ENCODE measurements around the gene C4B. TPM values are rescaled to one million over a fixed set of nuclear protein-coding genes. Genes with fewer than 3 reads are reported as not detected.

The C4B gene
- polyA plus RNA-seq, 1 donor: 67.2 TPM

DNA sequence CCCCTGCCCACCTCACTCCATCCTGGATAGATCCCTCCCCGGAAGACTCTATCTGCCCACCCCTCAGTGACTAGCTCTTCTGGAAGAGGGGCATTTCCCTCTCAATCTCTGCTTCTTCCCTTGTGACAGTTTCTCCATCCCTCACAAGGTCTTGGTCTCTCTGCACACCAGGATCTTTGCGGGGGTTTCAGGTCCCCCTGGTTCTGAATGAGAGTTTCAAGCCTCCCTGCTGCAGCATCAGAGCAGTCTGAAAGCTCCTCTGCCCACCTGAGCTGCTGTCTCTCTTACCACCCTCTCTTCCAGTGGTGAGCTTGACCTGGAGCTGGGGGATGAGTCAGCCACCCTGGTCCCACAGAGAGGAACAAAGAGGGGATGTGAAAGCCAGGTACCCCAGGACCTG lies 70.2 kb downstream of the C4B start:
- no peak for DNase-seq

Other genes starting within 250 kb of the C4B start
- gene VWA7, start 237.5 kb upstream of the C4B start, polyA plus RNA-seq (ENCODE audit: insufficient read length): 2.5 TPM
- gene VARS1, start 219.0 kb upstream of the C4B start, polyA plus RNA-seq (ENCODE audit: insufficient read length): 48.6 TPM
- 51.7 TPM for gene LSM2, start 207.8 kb upstream of the C4B start, polyA plus RNA-seq (ENCODE audit: insufficient read length)
- 3.7 TPM for gene HSPA1L, start 199.5 kb upstream of the C4B start, polyA plus RNA-seq (ENCODE audit: insufficient read length)
- 84.3 TPM for gene HSPA1A, start 199.3 kb upstream of the C4B start, polyA plus RNA-seq (ENCODE audit: insufficient read length)
- gene HSPA1B, start 187.1 kb upstream of the C4B start, polyA plus RNA-seq (ENCODE audit: insufficient read length): 61.2 TPM
- gene NEU1, start 152.0 kb upstream of the C4B start, polyA plus RNA-seq (ENCODE audit: insufficient read length): 17.7 TPM
- 0.23 TPM for gene SLC44A4, start 135.8 kb upstream of the C4B start, polyA plus RNA-seq (ENCODE audit: insufficient read length)
- gene EHMT2, start 117.1 kb upstream of the C4B start, polyA plus RNA-seq (ENCODE audit: insufficient read length): 33.6 TPM
- gene ZBTB12, start 112.7 kb upstream of the C4B start, polyA plus RNA-seq (ENCODE audit: insufficient read length): 10.9 TPM
- gene C2, start 87.1 kb upstream of the C4B start, polyA plus RNA-seq (ENCODE audit: insufficient read length): 11.1 TPM
- gene CFB, start 68.7 kb upstream of the C4B start, polyA plus RNA-seq (ENCODE audit: insufficient read length): 1.7 TPM
- 69.7 TPM for gene NELFE, start 55.8 kb upstream of the C4B start, polyA plus RNA-seq (ENCODE audit: insufficient read length)
- 28.5 TPM for gene SKIC2, start 55.6 kb upstream of the C4B start, polyA plus RNA-seq (ENCODE audit: insufficient read length)
- gene DXO, start 42.7 kb upstream of the C4B start, polyA plus RNA-seq (ENCODE audit: insufficient read length): 16.8 TPM
- gene C4A, start 32.7 kb upstream of the C4B start, polyA plus RNA-seq (ENCODE audit: insufficient read length): 55.9 TPM
- gene CYP21A2, start 23.6 kb downstream of the C4B start, polyA plus RNA-seq (ENCODE audit: insufficient read length): 1.8 TPM
- 125 TPM for gene TNXB, start 94.5 kb downstream of the C4B start, polyA plus RNA-seq (ENCODE audit: insufficient read length)
- 49.0 TPM for gene ATF6B, start 113.5 kb downstream of the C4B start, polyA plus RNA-seq (ENCODE audit: insufficient read length)
- gene FKBPL, start 115.5 kb downstream of the C4B start, polyA plus RNA-seq (ENCODE audit: insufficient read length): 3.6 TPM
- gene PRRT1, start 137.1 kb downstream of the C4B start, polyA plus RNA-seq (ENCODE audit: insufficient read length): 1.6 TPM
- 42.8 TPM for gene PPT2, start 139.3 kb downstream of the C4B start, polyA plus RNA-seq (ENCODE audit: insufficient read length)
- gene EGFL8, start 149.8 kb downstream of the C4B start, polyA plus RNA-seq (ENCODE audit: insufficient read length): 29.5 TPM
- gene AGPAT1, start 161.3 kb downstream of the C4B start, polyA plus RNA-seq (ENCODE audit: insufficient read length): 66.1 TPM
- gene RNF5, start 163.6 kb downstream of the C4B start, polyA plus RNA-seq (ENCODE audit: insufficient read length): 50.9 TPM
- gene AGER, start 169.5 kb downstream of the C4B start, polyA plus RNA-seq (ENCODE audit: insufficient read length): 6.7 TPM
- gene PBX2, start 175.4 kb downstream of the C4B start, polyA plus RNA-seq (ENCODE audit: insufficient read length): 109 TPM
- gene GPSM3, start 177.8 kb downstream of the C4B start, polyA plus RNA-seq (ENCODE audit: insufficient read length): 9.9 TPM
- gene NOTCH4, start 209.3 kb downstream of the C4B start, polyA plus RNA-seq (ENCODE audit: insufficient read length): 25.1 TPM

Measured in hindlimb muscle (tissue), 1 donor.